AG08396 (cell line): Measurements from ENCODE around the gene ALKBH3.

ENCODE experiments used
- DNase-seq: peaks from one replicate; pipeline ENCODE4 v3.0.0; 2012; ENCODE audit warnings: low spot score, mixed read lengths

ALKBH3 gene

GRCh38 chr11:43941257-43941994 lies 60.8 kb downstream of the ALKBH3 start:
- DNase-seq = peak; percentile 4

DNA sequence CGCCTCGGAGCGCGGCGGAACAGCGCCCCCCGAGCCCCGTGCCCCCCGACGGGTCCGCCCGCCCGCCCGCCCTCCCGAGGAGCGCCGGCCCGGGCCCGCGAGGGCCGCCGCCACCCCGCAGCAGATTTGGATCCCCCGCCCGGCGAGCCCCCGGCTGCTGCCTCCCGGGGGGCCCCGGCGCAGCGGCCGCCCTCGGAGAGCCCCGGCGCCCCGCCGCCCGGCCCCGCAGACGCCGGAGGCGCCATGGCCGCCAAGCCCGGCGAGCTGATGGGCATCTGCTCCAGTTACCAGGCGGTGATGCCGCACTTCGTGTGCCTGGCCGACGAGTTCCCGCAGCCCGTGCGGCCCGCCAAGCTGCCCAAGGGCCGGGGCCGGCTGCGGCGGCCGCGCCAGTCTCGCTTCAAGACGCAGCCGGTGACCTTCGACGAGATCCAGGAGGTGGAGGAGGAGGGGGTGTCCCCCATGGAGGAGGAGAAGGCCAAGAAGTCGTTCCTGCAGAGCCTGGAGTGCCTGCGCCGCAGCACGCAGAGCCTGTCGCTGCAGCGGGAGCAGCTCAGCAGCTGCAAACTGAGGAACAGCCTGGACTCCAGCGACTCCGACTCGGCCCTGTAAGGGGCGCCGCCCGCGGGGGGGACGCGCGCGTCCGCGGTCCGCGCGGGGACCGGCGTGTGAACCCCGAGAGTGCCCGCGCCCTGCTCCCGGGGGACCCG lies 62.2 kb downstream of the ALKBH3 start:
- DNase-seq = peak; percentile 53

DNA sequence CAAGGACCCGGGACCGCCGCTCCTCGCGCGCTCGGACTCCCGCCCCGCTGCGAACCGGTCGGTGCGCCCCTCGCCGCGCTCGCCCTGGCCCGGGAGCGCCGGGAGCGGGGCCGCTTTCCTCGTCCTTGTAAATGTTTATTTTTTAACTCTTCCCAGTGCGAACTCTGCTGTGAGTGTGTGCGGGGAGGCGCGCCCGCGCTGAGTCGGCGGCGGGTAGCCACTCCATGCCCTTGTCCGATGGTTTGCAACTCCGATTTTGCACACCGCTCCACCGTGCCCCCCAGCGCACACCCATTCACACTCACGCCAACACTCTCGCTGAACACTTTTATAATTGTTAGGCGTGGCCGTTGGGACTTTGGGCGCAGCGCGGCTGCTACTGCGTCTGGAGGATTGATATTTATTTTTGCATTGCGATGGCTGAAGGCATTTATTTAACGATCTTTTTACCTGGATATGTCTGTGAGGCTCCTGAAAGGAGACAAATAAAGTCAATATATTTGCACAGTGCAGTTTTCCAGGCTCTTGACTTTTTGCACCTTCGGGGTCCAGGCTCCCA lies 62.8 kb downstream of the ALKBH3 start:
- peak; percentile 34 for DNase-seq

DNA sequence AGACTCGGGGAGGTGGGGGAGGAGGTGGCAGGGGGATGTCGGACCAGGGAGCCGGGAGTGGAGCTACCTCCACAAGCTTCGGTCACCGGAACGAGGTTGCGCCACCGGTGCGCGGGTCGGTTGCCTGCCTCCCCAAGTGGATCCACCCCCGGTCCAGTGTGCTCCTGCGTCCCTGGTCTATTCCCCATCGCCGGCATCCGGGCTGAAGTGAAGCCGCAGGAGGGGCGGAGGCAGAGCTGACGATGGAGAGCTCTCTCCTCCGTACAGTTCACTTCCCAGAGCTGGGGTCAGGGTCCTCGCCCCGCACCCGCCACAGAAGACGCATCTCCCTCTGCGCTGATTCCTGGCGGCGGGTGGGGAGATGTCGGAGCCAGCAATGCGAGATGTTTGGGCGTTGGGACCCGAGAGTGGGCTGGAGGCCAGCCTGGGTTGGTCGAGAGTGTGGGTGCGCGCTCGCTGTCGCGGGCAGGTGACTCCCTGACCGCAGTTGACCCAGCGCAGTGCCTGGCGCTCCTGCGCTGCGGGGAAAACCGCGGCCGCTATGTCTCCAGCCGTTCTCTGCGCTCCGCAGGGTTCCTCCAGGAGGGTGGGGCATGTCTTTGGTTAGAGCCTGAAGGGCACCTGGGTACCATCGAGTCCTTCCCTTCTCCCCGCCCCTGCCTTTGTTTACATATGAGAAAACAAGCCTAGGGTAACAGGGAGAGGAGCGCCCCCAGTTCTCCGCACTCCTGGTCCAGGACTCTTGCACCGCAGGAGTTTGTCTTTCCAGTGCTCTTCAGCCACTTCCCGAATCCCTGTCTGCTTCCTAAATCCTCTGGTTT lies 63.5 kb downstream of the ALKBH3 start:
- DNase-seq = peak; percentile 32

DNA sequence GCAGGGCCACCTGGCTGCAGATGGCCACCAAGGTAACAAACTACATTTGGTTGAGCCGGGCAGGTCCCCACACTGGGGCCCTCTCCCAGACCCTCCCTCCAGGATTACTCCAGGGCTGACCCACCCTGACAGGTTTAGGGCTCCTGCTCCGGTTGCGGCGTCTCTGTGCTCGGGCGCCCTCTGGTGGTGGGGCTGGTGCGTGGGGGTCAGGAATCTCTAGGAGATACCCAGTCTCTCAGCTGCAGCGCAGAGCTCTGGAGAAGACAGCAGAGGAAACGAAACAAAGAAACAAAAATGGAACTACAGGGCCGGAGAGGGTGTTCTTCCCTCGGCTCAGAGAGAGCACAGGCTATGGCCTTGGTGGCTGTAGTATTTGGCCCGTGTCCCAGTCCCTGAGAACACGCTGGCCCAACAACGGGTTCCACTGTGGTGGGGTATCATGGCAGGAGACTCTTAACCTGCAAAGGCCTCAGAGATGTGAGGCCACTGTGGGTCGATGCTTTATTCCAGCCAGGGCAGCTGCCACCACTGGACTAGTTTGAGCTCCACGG lies 64.2 kb downstream of the ALKBH3 start:
- peak; percentile 80 for DNase-seq

GRCh38 chr11:43947003-43947500 lies 66.4 kb downstream of the ALKBH3 start:
- DNase-seq = peak; percentile 31

DNA sequence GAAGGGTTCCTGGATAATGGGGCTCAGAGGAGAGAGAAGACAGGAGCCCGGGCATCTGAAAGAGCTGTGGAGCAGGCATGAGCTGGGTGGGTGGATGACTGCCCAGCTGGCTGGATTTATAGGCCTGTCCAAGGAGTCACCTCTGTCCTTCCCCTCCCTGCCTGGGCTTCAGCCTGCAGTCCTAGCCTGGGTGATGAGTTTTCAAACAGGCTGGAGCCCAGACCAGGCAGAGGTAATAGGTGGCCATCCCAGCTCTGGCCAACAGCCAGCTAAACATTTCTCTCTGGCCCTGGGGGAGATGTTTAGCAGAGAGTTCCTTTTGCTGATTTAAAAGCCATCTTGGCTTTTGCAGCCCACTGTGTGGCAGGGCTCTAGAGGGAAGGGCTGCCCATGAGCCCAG lies 67.2 kb downstream of the ALKBH3 start:
- peak; percentile 5 for DNase-seq

DNA sequence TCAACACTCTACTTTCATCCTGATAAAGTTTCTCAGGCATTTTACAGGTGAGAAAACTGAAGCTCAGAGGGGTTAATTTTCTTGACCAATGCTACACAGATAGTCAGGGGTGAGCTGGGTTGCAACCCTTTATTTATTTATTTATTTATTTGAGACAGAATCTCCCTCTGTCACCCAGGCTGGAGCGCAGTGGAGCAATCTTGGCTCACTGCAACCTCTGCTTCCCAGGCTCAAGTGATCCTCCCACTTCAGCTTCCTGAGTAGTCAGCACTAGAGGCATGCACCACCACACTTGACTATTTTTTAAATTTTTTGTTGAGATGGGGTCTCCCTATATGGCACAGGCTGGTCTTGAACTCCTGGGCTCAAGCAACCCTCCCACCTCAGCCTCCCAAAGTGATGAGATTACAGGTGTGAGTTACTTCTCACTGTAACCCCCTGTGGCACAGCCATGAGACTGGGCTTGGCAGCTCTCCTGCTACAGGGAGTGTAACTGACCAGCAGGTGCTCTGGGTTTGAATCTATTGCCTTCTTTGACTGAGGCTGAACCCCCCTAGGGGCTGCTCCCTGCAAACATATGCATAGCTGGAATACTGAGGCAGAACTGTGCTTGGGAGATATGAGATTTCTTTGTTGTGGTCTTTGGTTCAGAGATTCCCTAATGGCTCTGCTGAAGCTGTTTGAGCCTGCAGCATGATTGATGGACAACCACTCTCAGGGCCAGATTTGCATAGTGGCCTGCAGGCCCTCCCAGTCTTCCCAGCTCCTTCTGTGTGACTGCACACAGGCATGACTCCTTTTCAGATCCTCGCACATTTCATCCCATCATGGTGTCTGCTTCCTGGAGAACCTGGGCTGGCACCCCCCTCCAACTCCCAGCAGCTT lies 68.0 kb downstream of the ALKBH3 start:
- DNase-seq = peak; percentile 2

GRCh38 chr11:43950311-43950855 lies 69.8 kb downstream of the ALKBH3 start:
- no peak for DNase-seq

- no peak for DNase-seq
These were observed 70.6 kb downstream of the ALKBH3 start for GRCh38 chr11:43951231-43951630.

DNA sequence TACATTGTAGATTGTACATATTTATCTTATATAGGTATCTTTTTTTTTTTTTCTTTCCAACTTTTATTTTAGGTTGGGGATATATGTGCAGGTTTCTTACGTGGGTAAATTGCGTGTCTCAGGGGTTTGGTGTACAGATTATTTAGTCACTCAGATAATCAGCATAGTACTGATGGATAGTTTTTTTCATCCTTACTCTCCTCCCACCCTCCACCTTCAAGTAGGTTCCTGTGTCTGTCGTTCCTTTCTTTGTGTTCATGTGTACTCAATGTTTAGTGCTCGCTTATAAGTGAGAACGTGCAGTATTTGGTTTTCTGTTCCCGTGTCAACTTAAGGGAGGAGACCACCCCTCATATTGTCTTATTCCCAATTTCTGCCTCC lies 71.4 kb downstream of the ALKBH3 start:
- no peak for DNase-seq

DNA sequence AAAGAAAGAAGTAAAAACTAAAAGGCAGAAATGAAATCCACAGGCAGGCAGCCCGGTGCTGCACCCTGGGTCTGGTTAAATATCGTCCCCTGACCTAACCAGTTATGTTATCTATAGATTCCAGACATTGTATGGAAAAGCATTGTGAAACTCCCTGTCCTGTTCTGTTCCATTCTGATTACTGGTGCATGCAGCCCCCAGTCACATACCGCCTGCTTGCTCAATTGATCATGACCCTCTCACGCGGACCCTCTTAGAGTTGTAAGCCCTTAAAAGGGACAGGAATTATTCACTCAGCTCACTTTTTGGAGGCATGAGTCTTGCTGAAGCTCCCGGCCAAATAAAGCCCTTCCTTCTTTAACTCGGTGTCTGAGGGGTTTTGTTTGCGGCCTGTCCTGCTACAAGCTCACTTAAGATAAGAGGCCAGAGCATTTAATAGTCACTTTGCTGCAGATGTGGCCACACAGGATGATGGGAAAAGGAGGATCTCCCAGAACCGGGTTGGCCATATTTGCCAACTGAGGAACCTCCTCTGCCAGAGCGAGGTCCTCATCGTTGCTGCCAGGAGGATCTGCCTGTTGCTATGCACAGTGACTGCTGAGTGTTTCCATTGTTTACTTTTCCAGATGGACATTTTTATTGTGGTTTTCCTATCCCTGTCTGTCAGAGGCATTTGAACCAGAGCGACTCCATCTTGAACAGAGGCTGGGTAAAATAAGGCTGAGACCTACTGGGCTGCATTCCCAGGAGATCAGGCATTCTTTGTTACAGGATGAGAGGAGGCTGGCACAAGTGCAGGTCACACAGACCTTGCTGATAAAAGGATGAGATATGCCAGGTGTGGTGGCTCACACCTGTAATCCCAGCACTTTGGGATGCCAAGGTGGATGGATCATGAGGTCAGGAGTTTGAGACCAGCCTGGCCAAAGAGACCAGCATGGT lies 72.0 kb downstream of the ALKBH3 start:
- DNase-seq = no peak

DNA sequence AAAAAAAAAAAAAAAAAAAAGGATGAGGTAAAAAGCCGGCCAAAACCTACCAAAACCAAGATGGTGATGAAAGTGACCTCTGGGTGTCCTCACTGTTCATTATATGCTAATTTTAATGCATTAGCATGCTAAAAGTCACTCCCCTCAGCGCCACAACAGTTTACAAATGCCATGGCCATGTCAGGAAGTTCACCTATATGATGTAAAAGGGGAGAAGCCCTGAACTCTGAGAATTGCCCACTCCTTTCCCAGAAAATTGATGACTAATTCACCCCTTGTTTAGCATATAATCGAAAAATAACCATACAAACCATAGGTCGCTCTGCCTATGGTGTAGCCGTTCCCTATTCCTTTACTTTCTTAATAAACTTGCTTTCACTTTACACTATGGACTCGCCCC lies 72.9 kb downstream of the ALKBH3 start:
- DNase-seq = no peak

- no peak for DNase-seq
These were observed 73.6 kb downstream of the ALKBH3 start for GRCh38 chr11:43954241-43954640.

DNA sequence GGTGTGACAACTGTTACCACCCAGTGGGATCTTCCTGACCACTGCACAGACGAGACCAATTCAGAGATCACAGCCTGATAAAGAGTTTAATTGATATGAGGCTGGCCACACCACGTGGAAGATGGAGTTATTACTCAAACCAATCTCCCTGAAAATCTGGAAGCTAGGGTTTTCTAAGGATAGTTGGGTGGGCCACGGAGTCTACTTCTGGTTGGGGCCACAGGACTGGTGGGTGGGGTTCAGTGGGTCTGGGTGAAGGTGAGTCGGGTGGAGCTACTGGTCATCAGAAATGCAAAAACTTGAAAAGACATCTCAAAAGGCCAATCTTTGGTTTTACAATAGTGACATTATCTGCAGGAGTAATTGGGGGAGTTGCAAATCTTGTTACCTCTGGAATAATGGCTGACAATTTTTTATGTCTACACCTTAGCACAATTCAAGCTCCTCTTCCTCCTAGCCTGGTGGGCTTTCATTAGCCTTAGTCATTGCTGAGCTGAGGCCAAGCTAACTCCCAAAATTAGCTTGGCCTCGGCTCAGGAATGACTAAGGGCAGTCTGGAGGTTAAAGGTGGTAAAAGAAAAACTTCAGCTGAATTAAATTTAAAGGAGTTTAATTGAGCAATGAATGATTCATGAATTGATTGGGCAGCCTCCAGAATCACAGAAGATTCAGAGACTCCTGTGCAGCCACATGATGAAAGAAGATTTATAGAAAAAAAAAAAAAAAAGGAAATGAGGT lies 74.9 kb downstream of the ALKBH3 start:
- DNase-seq = no peak

DNA sequence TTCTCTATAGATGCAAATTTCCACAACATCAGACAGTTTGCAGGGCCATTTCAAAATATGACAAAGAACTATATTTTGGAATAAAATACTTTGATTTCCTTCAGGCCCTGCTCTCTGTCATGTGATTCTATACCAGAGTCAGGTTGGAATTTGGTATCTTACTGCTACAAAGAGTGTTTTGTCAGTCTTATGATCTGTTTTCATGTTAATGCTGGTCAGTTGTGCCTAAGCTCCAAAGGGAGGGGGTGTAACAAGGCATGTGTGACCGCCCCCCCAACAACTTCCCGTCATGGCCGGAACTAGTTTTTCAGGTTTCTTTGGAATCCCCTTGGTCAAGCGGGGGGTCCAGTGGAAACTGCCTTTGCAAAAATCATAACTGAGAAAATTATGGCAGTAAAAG lies 76.9 kb downstream of the ALKBH3 start:
- no peak for DNase-seq

DNA sequence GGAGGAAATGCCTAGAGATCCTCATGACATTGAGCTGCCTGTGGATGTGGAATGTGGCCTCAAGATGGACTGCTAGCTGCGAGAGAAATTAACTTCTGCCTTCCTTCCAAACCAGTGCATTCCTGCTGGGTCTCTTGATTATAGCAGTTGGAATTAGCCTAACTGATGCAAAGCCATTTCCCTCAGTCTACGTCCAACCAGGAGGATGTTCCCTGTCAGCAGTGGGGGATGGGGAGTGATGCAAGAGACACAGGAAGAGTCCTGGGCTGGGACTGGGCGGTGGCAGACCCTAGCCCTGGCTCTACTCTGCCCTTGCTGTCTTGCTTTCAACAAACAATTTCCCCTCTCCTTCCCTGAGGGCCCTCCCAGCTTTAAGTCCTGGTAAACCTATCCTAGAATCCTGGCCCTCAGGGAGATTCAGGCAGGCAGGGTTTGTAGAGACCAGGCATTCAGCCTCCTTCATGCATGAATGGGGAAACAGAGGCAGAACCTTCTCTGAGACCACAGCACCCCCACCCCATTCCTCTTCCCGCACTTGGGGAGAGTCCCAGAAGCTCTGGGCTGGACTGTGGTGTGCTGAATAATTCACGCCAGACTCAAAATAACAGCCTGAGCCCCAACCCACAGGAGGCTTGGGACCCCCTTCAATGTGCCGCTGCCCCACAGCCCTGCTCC lies 78.8 kb downstream of the ALKBH3 start:
- no peak for DNase-seq
